HepG2 (cell line): Measurements from ENCODE around the gene MASP2. TPM values are rescaled to one million over a fixed set of nuclear protein-coding genes. Genes with fewer than 3 reads are reported as not detected.

Experiments
- ELF4 ChIP-seq: sonication (generic); formaldehyde crosslinking; IDR thresholded peaks from 2 replicates; pipeline ENCODE4 v1.5.0; 2020; ENCODE audit warnings: missing genetic modification reagents, mild to moderate bottlenecking, moderate library complexity, borderline replicate concordance
- FOSL1 ChIP-seq: sonication (generic); formaldehyde crosslinking; IDR thresholded peaks from 2 replicates; pipeline ENCODE4 v1.9.0; 2021; ENCODE audit warnings: missing genetic modification reagents, borderline replicate concordance
- FOXC1 ChIP-seq: sonication (generic); formaldehyde crosslinking; IDR thresholded peaks from 2 replicates; pipeline ENCODE4 v1.8.0; 2022; ENCODE audit warnings: mild to moderate bottlenecking, missing genetic modification reagents, borderline replicate concordance
- GTF3A ChIP-seq: sonication (generic); formaldehyde crosslinking; conservative IDR thresholded peaks from 2 replicates; pipeline ENCODE4 v1.4.0; 2020; ENCODE audit warnings: mild to moderate bottlenecking, missing genetic modification reagents
- JUN ChIP-seq: sonication (generic); formaldehyde crosslinking; IDR thresholded peaks from 2 replicates; pipeline ENCODE4 v1.4.0; 2020; ENCODE audit warnings: mild to moderate bottlenecking, missing genetic modification reagents
- JUND ChIP-seq: sonication (generic); formaldehyde crosslinking; IDR thresholded peaks from 2 replicates; pipeline ENCODE4 v1.8.0; 2022; ENCODE audit warnings: mild to moderate bottlenecking, missing genetic modification reagents
- MED1 ChIP-seq: sonication (generic); formaldehyde crosslinking; IDR thresholded peaks from 2 replicates; pipeline ENCODE4 v1.4.0; 2020; ENCODE audit warnings: missing genetic modification reagents
- MXD3 ChIP-seq: IDR thresholded peaks from 2 replicates; pipeline ENCODE4 v1.6.1; 2016; ENCODE audit warnings: mild to moderate bottlenecking, missing biosample characterization, missing genetic modification reagents
- NR1H2 ChIP-seq: sonication (generic); formaldehyde crosslinking; IDR thresholded peaks from 2 replicates; pipeline ENCODE4 v1.8.1; 2022; ENCODE audit warnings: low read depth, missing genetic modification reagents, borderline replicate concordance
- RARA ChIP-seq: IDR thresholded peaks from 2 replicates; pipeline ENCODE4 v1.6.1; 2016; ENCODE audit warnings: missing genetic modification reagents, missing compliant biosample characterization
- SP2 ChIP-seq: sonication (generic); formaldehyde crosslinking; IDR thresholded peaks from 2 replicates; pipeline ENCODE4 v1.5.1; 2020; ENCODE audit warnings: mild to moderate bottlenecking, missing genetic modification reagents
- THAP7 ChIP-seq: sonication (generic); formaldehyde crosslinking; IDR thresholded peaks from 2 replicates; pipeline ENCODE4 v1.8.1; 2023; ENCODE audit warnings: mild to moderate bottlenecking, missing genetic modification reagents
- ZBTB42 ChIP-seq: sonication (generic); formaldehyde crosslinking; IDR thresholded peaks from 2 replicates; pipeline ENCODE4 v1.5.0; 2020; ENCODE audit warnings: mild to moderate bottlenecking, missing genetic modification reagents
- ZFP36 ChIP-seq: fragments of 150-350 bp; IDR thresholded peaks from 2 replicates; pipeline ENCODE4 v1.6.1; 2018; ENCODE audit warnings: borderline replicate concordance, low read length, low read depth; ENCODE audit not compliant: partially characterized antibody
- ZNF260 ChIP-seq: sonication (generic); formaldehyde crosslinking; IDR thresholded peaks from 2 replicates; pipeline ENCODE4 v1.4.0; 2020; ENCODE audit warnings: missing genetic modification reagents, low read depth, mild to moderate bottlenecking, borderline replicate concordance
- ZNF574 ChIP-seq: sonication (generic); formaldehyde crosslinking; IDR thresholded peaks from 2 replicates; pipeline ENCODE4 v1.4.0; 2020; ENCODE audit warnings: missing genetic modification reagents
- ZNF687 ChIP-seq: sonication (generic); formaldehyde crosslinking; IDR thresholded peaks from 2 replicates; pipeline ENCODE4 v1.5.1; 2020; ENCODE audit warnings: mild to moderate bottlenecking, missing genetic modification reagents, moderate library complexity
- ZNF777 ChIP-seq: sonication (generic); formaldehyde crosslinking; IDR thresholded peaks from 2 replicates; pipeline ENCODE4 v1.4.0; 2020; ENCODE audit warnings: missing genetic modification reagents
- polyA plus RNA-seq, 8 experiments: library from polyadenylated mRNA; depleted of rRNA in 3 of 8; stranded (reverse) in 7 of 8; unstranded in 1 of 8; fragments of >200 nt; fragmentation: Illumina TruSeq in 4 of 8; extraction: Trizol in 4 of 8; gene quantifications; 2 replicates each; pipeline versions ENCODE4 v1.2.1 to v1.2.3, GENCODE V29; 2011 to 2016; ENCODE audit warnings: low read depth in 4 of 8, missing spikeins in 1 of 8, mixed read lengths in 1 of 8; ENCODE audit not compliant: insufficient read depth in 1 of 8
- total RNA-seq, 5 experiments: library from RNA; depleted of rRNA; stranded (reverse); fragments of >200 nt; fragmentation: Illumina TruSeq; extraction: Trizol; gene quantifications; 2 replicates each; pipeline ENCODE4 v1.2.3, GENCODE V29; 2016; ENCODE audit warnings: low read depth in 1 of 5
- TF ChIP-seq, protein P1 (sequence below): sonication (generic); formaldehyde crosslinking; conservative IDR thresholded peaks from 2 replicates; pipeline ENCODE4 v1.8.0; 2022; ENCODE audit warnings: mild to moderate bottlenecking, moderate library complexity, missing genetic modification reagents

Gene MASP2
- total and polyA plus RNA-seq, 2 of the 13 experiments (the other 11 are each of a cell fraction or from before 2014, with no cell fraction given), result 7.1 to 11.8 TPM

- peak; percentile 34; the same call in 1 of the 2 replicates for TF ChIP-seq THAP7
- peak; percentile 93 for TF ChIP-seq ZNF687 (CRISPR knock-in tag)
- peak; percentile 91 for TF ChIP-seq RARA
- peak; percentile 67 for TF ChIP-seq MED1 (CRISPR knock-in tag)
- peak; percentile 64; the same call in 1 of the 2 replicates for TF ChIP-seq ZNF777 (CRISPR knock-in tag)
- no peak for TF ChIP-seq GTF3A
- no peak for TF ChIP-seq MXD3 (CRISPR knock-in tag)
- TF ChIP-seq ELF4, result no peak
- TF ChIP-seq ZNF574 (CRISPR knock-in tag), result peak; percentile 48
- 0 out of 2 replicates have a peak, but pooled peaks have one; percentile 37 for TF ChIP-seq SP2
- no peak for TF ChIP-seq FOXC1
- TF ChIP-seq ZFP36, result no peak
- TF ChIP-seq JUND (CRISPR knock-in tag), result 0 out of 2 replicates have a peak, but pooled peaks have one; percentile 2
- TF ChIP-seq NR1H2 (CRISPR knock-in tag), result no peak
- TF ChIP-seq FOSL1 (CRISPR knock-in tag), result no peak
- TF ChIP-seq ZNF260, result 0 out of 2 replicates have a peak, but pooled peaks have one; percentile 49
- no peak for TF ChIP-seq ZBTB42 (CRISPR knock-in tag)
- TF ChIP-seq, protein P1, sequence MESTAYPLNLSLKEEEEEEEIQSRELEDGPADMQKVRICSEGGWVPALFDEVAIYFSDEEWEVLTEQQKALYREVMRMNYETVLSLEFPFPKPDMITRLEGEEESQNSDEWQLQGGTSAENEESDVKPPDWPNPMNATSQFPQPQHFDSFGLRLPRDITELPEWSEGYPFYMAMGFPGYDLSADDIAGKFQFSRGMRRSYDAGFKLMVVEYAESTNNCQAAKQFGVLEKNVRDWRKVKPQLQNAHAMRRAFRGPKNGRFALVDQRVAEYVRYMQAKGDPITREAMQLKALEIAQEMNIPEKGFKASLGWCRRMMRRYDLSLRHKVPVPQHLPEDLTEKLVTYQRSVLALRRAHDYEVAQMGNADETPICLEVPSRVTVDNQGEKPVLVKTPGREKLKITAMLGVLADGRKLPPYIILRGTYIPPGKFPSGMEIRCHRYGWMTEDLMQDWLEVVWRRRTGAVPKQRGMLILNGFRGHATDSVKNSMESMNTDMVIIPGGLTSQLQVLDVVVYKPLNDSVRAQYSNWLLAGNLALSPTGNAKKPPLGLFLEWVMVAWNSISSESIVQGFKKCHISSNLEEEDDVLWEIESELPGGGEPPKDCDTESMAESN (CRISPR knock-in tag), result 0 out of 2 replicates have a peak, but pooled peaks have one; percentile 25
- peak; percentile 58; the same call in 1 of the 2 replicates for TF ChIP-seq JUN (CRISPR knock-in tag)
These were observed at the start of gene MASP2 (continued) for GRCh38 chr1:11046625-11047365.
